Lung (tissue), 12 donors: ENCODE data around the gene ARHGDIA. TPM values are rescaled to one million over a fixed set of nuclear protein-coding genes. Genes with fewer than 3 reads are reported as not detected.

Source experiments
- ATAC-seq: fragments of 200-7000 bp; cut with Tn5 transposase; one replicate; pipeline ENCODE4 v1.9.1; 2020; ENCODE audit warnings: moderate number of reproducible peaks; ENCODE audit not compliant: insufficient read depth, low FRiP score
- DNase-seq, 3 donors: peaks; one replicate each; pipeline ENCODE4 v3.0.0-alpha.2; 2013 to 2017
- H3K27ac ChIP-seq, 2 donors: one replicate each; pipeline ENCODE4 v1.5.1; 2013; ENCODE audit warnings: mild to moderate bottlenecking in 2 of 2, moderate library complexity in 2 of 2, control low read depth in 1 of 2, inconsistent platforms in 1 of 2, low read depth in 1 of 2, low read length in 1 of 2
- H3K27me3 ChIP-seq, 3 donors: one replicate each; pipeline ENCODE4 v1.5.1; 2013; ENCODE audit warnings: low read length in 2 of 3; ENCODE audit not compliant: control insufficient read depth in 3 of 3, insufficient read depth in 3 of 3
- H3K36me3 ChIP-seq, 4 donors: one replicate each; pipeline ENCODE4 v1.5.1; 2013; ENCODE audit warnings: low read length in 4 of 4, mild to moderate bottlenecking in 1 of 4, moderate library complexity in 1 of 4; ENCODE audit not compliant: control insufficient read depth in 4 of 4, insufficient read depth in 4 of 4
- H3K4me1 ChIP-seq, 5 donors: one replicate each; pipeline ENCODE4 v1.5.1; 2013; ENCODE audit warnings: low read length in 5 of 5, mild to moderate bottlenecking in 2 of 5, moderate library complexity in 1 of 5; ENCODE audit not compliant: control insufficient read depth in 5 of 5, insufficient read depth in 5 of 5
- H3K4me3 ChIP-seq: one replicate; pipeline ENCODE4 v1.5.1; 2013; ENCODE audit warnings: mild to moderate bottlenecking, control low read depth, moderate library complexity
- H3K9ac ChIP-seq, 2 donors: one replicate each; pipeline ENCODE4 v1.5.1; 2013; ENCODE audit warnings: low read length in 2 of 2, control low read depth in 1 of 2; ENCODE audit not compliant: insufficient read depth in 1 of 2
- H3K9me3 ChIP-seq, 4 donors: one replicate each; pipeline ENCODE4 v1.5.1; 2013; ENCODE audit warnings: low read length in 3 of 4, mild to moderate bottlenecking in 1 of 4, moderate library complexity in 1 of 4; ENCODE audit not compliant: control insufficient read depth in 4 of 4, insufficient read depth in 3 of 4
- WGBS, 2 donors: extraction: QIAGEN DNeasy Blood & Tissue Kit; methylation state at CpG; one replicate each; pipeline ENCODE4 v1.1.7; 2013; 5-methylcytosine and 5-hydroxymethylcytosine counted together
- polyA plus RNA-seq, 2 donors: library from polyadenylated mRNA; stranded (reverse); fragments of 200-250 nt; gene quantifications; one replicate each; pipeline ENCODE4 v1.2.1, GENCODE V29; 2013
- total RNA-seq, 2 donors: library from RNA; depleted of rRNA in 1 of 2; stranded (reverse); fragments of >200 nt in 1 of 2; gene quantifications; one replicate each; pipeline ENCODE4 v1.2.1, GENCODE V29; 2014 to 2021
- TF ChIP-seq, protein P1 (sequence below): IDR thresholded peaks from 2 replicates; pipeline ENCODE4 v1.5.1; 2012; ENCODE audit warnings: mild to moderate bottlenecking; ENCODE audit errors: control extremely low read depth, extremely low read depth
- donor health status: control.
- donor health status: control.
- donor health status: Bipolar disorder and iron deficiency.
- donor health status: healthy.
- donor health status: DM: yes; HTN: yes; CAD: no.

The ARHGDIA gene
- total and polyA plus RNA-seq, 4 donors: 118 to 558 (median 396) TPM

- ATAC-seq: no peak
- Histone ChIP-seq H3K4me3 (no peak overlapping the region), H3K27ac (no peak overlapping the region), H3K9me3 (no peaks in the 10 kb centered on the region), H3K4me1 (peaks cover 0 to 4% (median 0%) of the 10 kb centered on the region in 5 donors), H3K9ac (no peak overlapping the region), H3K36me3 (peaks cover 8 to 60% (median 34%) of the 10 kb centered on the region in 4 donors), H3K27me3 (no peaks in the 10 kb centered on the region)
- DNase-seq: no peak
- WGBS, 2 donors: 93 to 94% methylated on average over 13 of the region's 13 CpGs
- TF ChIP-seq, protein P1, sequence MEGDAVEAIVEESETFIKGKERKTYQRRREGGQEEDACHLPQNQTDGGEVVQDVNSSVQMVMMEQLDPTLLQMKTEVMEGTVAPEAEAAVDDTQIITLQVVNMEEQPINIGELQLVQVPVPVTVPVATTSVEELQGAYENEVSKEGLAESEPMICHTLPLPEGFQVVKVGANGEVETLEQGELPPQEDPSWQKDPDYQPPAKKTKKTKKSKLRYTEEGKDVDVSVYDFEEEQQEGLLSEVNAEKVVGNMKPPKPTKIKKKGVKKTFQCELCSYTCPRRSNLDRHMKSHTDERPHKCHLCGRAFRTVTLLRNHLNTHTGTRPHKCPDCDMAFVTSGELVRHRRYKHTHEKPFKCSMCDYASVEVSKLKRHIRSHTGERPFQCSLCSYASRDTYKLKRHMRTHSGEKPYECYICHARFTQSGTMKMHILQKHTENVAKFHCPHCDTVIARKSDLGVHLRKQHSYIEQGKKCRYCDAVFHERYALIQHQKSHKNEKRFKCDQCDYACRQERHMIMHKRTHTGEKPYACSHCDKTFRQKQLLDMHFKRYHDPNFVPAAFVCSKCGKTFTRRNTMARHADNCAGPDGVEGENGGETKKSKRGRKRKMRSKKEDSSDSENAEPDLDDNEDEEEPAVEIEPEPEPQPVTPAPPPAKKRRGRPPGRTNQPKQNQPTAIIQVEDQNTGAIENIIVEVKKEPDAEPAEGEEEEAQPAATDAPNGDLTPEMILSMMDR: no peak
Observed at GRCh38 chr17:81844887-81845286, 26.2 kb downstream of the ARHGDIA start.

GRCh38 chr17:81844327-81844851 is 26.7 kb downstream of the ARHGDIA start:
- ATAC-seq (no peak), DNase-seq (no peak)
- H3K9me3 ChIP-seq: no peaks in the 10 kb centered on the region
- no peak overlapping the region for H3K4me3 ChIP-seq
- no peaks in the 10 kb centered on the region for H3K27me3 ChIP-seq
- peaks cover 8 to 58% (median 34%) of the 10 kb centered on the region in 4 donors for H3K36me3 ChIP-seq
- peaks cover 0 to 4% (median 0%) of the 10 kb centered on the region in 5 donors for H3K4me1 ChIP-seq
- 91% methylated on average over 14 of the region's 14 CpGs for WGBS, 2 donors
- TF ChIP-seq, protein P1: no peak
- H3K9ac ChIP-seq: no peak overlapping the region
- no peak overlapping the region for H3K27ac ChIP-seq

DNA sequence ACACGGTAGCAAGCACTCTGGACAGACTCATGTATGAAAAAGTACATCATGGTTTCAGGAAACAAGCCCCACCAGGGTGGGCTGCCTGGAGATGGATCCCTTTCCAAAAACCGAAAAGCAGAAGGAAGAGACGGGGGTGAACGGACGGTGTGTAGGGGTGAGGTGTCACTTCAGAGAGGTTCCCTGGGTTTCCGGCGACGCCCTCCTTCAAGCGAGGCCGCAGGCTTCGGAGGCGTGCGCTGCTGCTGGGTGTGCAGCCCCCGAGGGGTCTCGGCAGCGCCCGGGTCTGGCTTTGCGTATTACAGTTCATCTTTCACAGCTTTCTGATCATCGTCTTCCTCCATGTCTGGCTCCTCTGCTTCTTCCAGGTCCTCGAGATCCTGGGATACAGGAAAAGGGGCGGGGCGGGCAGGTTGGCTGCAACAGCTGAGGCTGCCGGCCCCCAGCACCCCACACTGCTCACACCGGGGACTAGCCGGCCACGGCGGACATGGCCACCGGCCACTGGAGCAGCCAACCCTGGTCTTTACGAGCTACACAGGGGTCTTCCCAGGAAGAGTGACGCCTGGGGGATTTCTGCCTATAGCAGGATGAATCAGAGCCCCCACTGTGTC is 27.3 kb downstream of the ARHGDIA start:
- Histone ChIP-seq H3K36me3 (peaks cover 8 to 56% (median 34%) of the 10 kb centered on the region in 4 donors), H3K4me3 (no peak overlapping the region), H3K9ac (no peak overlapping the region), H3K9me3 (no peaks in the 10 kb centered on the region), H3K27ac (no peak overlapping the region), H3K27me3 (no peaks in the 10 kb centered on the region), H3K4me1 (peaks cover 0 to 4% (median 0%) of the 10 kb centered on the region in 5 donors)
- DNase-seq (no peak), ATAC-seq (no peak)
- 74 to 89% methylated on average over 30 of the region's 30 CpGs for WGBS, 2 donors
- TF ChIP-seq, protein P1: no peak
